Measurements from ENCODE around the gene KRT76.

GRCh38 chr12:52776913-52777395 is at the start of gene KRT76:
- TF ChIP-seq EZH2 (IDR thresholded peaks at IDR 0.05; ENCODE audit: low read length) (no peak), CTCF (optimal IDR thresholded peaks at IDR 0.05 in 1 of 3, IDR thresholded peaks at IDR 0.05 in 1 of 3, conservative IDR thresholded peaks at IDR 0.05 in 1 of 3; ENCODE audit: extremely low read depth in 1 of 3, insufficient read depth in 2 of 3, low read length in 3 of 3) (no peak)
